Measurements from ENCODE around the gene GMPR2.

The GMPR2 gene

DNA sequence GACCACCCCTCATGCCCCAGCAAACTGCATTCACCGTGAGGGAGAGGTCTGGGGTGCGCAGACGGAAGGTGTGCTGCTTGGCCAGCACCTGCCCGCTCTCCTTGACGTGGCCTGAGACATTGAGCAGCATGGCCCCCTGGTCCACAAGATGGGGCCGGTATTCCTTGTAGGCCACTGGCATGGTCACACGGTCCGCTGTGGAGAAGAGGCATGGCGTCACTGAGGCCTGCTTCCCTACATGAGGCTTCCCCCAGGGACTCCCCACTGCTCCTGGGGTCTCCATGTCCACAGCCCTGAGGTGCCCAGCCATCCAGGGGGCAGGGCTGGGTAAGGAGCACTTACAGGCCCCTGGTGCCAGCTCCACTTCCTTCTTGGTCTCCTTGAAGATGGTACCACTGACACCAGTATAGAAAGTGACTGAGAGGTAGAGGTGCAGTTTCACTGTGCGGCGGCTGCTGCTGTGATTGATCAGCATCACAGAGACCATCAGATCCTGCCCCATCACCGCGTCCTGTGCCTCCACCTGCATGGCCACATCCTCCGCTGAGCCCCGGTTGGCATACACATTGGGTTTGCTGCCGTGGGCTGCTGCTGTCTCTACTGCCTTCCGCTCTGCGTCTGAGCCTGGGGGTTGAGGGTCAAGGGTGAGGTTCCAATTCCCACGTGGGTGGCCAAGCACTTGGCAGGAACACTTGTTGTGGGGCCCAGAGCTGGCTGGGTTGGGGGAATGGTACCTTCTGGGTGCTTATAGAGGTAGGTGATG is 22.1 kb downstream of the GMPR2 start:
- no peak for DNase-seq

DNA sequence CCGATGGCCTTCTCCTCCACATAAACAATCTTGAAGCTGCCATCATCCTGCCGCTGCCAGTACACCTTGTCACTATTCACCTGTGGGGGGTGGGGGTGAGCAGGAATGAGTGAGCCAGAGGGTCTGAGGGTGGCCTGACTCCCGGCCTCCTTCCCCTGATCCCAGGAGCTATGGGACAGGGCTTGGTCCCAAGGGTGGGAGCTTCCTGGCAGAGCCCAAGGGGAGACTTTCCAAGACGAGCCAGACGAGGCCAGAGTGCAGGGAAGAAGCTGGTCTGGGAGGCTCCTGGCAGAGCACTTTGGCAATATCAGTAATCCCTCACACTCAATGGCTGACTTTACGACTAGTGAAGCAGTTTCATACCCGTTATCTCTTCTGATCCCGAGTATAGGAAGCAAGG is 22.7 kb downstream of the GMPR2 start:
- DNase-seq, result no peak

DNA sequence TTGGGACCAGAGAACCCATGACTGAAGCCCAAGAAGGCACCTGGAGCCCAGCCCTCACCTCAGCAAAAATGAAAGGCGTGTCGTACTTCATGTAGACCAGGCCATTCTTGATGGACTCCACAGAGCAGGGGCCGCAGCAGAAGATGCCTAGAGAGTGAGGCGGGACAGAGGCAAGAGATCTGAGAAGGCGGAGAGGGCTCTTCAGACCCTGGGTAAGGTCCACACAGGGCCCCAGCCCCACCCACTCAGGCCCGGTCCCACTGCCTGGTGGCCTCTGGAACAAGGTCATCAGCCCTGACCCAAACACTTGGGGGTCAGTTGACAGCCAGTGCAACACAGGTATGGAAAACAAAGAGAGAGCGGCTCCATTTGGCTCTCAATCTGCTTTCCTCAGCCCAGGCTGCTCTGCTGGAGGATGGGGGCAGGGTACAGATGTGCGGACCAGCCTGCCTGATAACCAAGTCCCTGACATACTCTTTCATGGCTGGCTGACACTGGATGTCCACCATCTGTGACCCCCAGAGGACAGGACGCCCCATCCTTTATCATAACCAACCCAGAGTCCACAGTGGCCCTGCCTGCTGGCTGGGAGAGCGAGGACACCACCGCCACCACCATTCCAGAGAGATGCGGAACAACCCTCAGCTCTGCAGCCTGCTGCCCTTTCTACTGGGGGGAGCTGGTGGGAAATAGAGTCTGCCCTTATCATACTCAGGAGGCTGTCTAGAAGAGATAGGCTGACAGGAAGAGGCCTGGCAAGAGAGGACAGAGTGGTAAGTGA is 23.4 kb downstream of the GMPR2 start:
- no peak for DNase-seq

DNA sequence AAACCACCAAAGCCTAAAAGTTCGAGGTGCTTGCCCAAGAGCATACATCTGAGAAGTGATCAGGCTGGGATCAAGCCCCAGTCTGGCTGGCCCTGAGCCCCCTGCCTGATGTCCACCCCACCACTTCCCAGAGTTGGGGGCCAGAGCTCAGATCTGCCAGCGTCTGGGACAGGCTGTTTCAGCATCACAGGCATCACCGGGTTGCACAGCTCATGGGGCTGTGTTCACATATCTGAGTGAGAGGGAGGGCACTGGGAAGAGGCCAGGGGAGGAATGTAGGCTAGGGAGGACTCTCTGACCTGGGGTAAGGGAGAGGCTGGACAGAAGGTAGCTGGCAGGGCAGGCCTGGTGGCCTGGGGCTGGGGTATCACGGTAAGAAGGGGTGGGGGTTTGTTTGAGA is 24.2 kb downstream of the GMPR2 start:
- DNase-seq, result no peak

DNA sequence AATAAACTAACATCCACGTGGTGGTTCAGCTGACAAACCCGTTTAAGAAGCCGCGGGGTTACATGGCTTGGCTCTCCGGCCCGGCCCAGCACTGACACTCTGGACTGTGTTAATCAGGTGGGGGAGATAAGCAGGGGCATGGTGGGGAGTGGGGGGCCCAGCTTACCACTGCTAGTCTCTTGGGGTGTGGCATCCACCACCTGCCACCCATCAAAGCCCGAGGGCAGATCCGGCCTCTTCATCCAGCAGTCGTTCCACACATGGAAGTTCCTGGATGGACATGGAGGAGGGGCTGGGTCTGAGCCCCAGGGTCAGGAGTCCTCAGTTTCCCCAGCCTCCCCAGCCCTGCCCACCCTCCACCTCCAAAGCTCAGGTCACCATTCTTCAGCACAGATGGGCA is 25.4 kb downstream of the GMPR2 start:
- no peak for DNase-seq

DNA sequence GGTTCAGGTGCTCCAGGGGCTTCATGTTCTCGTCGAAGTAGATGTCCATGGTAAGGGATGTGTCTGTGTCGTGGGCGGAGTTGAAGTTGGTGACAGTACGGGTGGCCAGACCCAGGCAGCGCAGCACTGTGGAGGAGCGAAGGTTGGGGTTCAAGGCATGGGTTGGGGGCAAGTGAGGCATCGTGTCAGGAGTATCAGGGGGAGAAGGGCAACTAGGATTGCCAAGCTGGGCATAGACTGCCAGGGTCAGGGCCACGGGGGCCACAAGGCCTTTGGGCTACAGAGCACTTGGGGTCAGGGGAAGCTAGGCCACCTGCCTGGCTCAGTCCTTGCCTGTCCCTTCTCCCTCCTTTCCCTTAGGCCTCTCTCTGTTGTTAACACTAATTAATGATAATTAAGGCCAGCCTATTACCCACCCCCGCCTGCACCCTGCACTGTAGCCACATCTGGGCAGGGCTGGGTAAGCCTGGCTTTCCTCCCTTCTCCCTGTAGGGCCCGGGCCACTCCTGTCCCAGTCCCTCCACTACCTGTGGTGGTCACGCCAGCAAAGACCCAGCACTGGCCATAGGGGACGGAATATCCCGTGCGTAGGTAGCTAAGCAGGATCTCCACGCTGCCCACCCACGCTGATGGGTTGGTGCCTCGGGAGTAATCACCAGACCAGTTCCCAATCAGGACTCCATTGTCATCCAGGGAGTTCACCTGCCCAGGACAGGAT is 26.0 kb downstream of the GMPR2 start:
- no peak for DNase-seq

DNA sequence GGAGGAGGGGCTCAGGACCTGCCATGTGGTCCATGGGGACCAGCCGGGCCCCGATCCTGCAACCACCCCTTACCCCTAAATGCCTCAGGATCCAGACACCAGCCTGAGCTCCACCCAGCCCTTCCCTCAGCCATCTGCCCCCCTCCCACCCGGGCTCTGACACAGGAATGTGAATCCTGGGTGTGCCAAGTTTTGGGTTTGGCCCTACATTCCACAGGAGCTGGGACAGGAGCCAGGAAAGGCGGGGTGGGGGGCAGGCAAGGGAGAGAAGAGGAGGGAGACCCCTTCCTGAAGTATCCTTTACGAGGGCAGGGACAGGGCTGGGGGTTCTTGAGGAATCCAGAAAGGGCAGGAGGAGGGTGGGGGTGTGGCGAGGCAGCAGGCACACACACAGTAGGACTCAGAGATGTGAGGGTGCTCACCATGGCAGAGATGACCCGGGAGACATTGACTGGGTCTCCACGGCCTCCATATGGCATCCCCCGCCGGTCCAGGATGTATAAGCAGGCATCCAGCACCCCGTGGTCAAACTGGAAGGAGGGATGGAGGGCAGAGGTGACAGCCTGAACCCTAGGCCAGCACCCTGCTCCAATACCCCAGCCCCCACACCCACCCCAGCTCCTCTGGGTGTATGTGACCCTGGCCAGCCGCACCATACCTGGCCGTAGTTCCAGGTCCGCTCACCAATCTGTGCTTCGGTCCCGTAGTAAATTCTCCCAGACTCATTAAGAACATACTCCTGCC is 26.7 kb downstream of the GMPR2 start:
- DNase-seq, result no peak

DNA sequence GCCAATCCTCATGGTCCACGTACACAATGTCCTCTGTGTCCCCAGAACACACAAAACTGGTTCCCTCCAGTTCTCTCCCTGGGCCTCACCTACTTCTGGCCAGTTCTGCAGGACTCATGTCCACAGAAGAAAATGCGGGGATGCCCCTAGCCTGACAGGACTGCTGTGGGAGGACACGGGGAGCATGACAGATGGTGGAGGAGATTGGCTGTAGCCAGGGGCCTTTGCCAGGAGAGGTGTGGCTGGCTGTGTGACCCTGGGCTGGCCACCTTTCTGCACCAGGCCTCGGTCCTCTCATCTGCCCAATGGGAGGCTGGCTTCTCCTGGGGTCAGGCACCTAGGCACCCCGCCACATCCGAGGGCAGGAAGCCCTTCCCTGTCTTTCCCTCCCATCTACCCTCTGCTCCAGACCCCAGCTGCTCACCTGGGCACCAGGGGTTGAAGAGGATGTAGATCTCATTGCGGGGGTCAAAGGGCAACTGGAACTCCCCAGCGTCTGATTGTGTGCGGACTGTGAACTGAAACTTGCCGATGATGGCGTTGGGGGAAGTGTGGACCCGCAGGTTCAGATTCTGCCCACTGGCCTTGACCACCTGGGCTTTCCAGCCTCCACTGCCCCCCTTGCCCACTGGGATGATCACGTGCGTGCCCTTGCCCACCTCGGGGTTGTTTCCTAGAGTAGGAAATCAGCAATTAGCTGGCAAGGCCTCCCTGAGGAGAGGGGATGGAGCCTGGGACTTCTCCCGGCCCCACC is 27.5 kb downstream of the GMPR2 start:
- DNase-seq, result no peak

DNA sequence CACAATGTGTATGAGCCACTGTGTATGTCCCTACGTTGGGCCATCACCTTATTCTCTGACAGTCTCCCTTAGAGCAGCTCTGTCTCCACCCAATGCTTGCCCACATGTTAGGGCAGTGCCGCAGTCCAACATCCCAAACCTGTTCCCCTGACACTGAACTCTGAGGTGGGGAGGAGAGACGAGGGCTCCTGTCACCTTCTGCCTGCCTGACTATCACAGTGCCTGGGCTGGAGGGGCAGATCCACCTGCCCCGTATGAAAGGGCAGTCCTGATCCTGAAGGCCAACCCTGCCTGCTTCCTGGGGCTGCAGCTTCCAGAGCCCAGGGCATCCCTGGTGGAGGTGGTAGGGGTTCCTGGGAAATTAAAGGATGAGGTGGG is 28.0 kb downstream of the GMPR2 start:
- DNase-seq, result no peak

DNA sequence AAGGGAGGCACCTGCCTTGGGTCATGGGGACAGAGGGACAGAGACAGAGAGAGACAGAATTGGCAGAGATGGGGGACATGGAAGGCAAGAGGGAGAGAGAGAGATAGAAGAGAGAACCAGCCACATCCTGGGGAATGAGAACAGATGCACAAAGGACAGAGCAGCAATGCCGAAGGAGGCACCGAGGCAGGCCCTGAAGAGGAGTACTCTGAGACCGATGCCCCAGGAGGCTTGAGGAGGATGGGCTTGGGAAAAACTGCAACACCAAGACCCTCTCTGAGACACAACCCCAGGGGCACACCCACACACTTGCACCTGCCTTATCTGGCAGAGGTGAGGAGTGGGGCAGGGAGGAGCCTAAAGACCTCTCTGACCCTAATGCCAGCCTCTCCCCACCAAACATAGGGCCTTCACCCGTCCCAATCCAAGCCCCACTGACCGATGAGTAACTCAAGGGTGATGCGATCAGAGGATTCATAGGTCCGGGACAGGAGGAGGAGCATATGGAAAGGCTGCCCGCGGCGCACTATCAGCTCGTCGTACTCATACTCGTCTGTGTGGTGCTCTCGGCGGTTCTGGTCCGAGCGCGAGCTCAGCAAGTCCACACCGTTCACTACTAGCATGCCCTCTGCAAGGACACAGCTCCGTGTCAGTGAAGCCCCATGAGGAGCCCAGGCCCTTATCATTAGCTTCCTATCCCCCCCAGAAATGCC is 28.7 kb downstream of the GMPR2 start:
- DNase-seq, result no peak

DNA sequence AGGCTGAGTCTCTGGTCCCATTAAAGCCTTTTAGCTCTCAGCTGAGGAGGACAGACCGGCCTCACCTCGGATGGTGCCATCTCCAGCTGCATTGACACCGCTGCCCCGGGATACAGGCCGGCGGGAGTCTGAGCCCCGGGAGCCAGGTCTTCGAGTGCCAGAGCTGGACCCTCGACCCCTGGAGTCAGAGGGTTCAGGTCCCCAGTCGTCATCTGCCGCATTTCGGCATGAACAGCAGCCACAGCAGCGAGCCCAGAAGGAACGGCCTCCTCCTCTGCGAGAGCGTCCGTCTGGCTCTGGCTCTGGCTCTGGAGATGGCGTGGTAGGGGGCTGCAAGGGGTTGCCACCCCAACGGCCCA is 29.2 kb downstream of the GMPR2 start:
- no peak for DNase-seq

DNA sequence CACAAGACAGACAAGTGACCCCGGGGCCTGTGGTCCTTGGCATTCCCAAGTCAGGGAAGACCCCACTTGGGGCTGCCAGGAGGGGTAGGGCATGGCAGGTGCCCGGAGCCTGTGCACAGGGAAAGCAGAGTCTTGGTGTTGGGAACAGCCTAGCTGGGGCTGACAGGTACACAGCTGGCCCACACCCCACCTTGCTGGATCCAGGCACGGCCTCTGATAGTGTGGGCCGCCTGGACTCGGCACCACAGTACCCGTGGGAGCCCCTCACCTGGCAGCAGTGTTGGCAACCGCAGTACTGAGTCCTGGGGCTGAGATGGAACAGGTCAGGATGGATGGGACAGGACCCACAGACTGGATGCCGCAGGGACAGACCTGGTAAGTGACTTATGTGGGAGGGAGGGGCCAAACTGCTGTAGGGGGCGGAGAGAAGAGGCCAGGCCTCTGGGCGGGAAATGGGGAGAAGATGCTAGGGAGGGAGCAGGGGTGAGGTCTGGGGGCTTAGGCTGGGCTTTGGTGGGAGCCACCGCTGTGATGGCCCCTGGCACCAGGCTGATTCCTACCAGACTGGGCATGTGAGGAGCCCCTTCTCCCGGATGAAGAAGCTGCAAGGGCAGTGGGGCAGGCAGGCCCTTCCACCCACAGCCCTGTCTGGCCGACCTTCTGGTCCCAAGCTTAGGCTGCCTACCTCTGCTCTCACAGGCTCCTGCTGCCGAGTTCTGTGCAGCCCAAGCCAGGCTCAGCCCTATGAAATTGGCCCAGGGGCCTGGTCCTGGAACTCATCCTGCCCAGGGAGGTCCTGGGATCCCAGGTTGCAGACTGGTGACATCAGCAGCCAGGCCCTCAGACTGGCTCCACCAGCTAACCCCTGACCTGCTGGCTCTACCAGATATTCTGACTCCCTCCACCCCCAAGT is 30.3 kb downstream of the GMPR2 start, which contains the start of gene TGM1:
TSS of gene TGM1 (minus strand) at position 357 of the 913 bp plus-strand sequence. CDS start 825 bp downstream, outside the sequence.
- no peak for DNase-seq

DNA sequence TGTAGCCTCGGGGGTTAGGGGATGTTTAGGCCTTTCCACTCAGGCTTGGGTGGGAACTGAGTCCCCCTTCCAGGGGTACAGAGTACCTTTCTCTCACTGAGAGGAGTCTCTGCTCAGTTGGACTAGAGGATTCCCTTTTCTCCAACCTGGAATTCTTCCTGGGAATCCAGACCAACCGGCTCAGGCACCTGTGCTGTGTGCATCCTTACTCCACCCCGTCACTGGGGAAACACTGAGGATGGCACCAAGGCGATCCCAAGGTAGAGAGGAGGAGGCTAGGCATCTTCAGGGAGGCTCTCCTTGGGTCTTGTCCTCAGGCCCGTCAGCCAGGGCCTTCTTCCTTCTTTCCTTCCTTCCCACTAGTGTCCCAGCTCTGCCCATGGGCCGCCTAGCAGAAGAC is 31.1 kb downstream of the GMPR2 start:
- no peak for DNase-seq

DNA sequence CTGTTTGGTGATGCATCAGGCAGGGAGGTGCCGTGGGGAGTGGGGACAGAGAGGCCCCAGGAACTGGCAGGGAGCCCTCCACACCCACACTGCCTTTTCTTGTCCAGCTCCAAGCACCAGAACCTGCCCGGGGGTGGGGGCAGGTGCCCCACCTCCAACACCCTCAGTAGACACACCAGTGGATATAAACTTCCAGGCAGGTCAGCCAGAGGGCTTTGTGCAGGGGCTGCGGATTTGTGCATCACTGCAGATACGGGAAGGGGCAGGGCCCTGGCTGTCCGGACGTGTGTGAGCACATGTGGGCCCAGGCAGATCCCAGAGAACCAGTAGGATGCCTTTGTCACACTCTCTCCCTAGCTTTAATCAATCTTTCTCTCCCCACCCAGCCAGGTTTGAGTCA is 31.6 kb downstream of the GMPR2 start:
- no peak for DNase-seq

DNA sequence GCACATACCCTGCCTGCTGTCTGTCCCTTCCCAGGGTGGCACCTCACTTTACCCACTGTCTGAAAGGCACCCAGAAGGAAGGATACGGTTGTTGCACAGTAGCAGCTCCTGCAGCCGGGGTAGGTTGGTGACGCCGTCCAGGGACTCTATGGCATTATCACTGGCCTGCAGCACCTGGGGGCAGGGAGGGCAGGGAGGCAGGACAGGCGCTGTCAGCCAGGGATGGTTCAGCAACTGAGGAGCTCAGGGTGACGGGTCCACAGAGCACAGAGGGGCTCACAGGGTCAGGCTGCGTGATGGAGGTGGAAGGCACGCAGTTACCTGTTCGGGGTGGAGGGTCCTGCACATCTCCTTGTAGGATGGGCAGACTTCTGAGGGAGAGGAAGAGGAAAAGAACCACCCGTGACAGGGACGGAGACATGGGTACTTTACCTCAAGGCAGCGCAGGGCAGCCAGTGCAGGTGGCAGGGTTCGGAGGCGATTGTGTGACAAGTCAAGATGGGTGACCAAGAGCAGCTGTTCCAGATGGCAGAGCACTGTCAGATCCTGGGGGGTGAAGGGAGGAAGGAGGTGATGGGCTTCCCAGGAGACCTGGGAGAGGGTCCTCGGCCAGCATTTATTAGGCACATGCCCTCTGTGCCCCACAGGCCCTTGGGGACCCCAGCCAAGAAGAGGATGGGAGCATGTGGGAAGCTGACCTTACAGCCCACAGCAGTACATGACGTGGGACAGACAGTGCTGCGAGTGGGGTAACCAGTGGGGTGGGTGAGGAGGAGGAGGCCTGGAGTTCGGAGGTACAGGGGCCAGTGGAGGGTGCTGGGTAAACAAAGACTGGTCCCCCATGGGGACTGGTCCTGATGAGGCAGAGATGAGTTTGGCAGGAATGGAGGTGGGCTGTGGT is 33.9 kb downstream of the GMPR2 start:
- no peak for DNase-seq

DNA sequence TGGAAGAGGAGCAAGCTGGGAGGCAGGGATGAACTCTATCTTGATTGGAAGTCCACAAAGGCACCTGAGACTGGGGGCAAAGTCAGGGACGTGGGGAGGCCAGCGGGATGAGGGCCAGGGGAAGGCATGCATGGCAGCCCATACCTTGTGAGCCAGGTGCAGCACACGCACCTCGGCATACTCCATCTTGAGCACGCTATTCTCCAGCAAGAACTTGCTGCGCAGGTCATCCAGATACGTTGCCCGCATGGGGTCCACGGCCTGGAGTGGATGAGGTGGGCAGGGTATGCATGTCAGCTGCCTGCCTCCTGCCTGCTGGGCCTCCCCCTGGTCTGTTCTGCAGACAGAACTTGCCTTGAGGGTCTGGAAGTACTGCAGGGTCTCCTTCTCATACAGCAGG is 34.8 kb downstream of the GMPR2 start:
- DNase-seq, result no peak

DNA sequence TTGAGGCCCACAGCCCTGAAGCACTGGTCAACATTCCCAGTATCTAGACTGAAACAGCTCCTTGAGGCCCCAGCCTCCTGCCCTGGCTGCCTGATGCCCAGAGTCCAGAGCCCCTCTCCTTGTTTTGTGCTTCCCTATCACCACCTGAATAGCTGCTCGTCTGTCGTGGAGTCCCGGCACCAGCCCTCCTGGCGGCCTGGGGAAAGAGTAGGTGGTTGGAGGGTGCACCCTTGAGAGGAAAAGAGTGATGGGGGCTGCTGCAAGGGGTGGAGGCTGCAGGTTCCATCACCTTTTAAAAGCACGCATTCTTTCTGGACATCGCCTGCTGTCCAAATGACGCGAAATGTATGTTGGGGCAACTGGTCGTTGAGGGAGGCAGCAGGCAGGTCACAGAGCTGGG is 35.5 kb downstream of the GMPR2 start:
- no peak for DNase-seq

DNA sequence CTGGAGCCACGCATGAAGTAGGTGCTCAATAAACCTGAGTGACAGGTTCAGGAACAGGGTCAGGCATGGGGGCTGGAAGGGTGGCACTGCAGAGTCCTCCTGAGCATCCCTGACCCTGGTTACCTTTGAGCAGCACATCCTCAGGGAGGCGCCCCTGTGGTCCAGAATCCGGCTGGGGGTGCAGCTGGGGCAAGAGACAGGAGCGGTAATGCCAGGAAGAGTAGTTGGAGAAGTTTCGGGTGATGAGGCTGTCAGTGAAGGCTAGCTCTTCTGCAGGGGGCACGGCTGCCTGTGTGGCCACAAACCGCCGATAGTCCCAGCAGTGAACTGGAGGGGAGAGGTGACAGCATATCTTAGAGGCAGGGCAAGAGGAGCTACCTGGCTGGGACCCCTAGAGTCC is 36.6 kb downstream of the GMPR2 start:
- DNase-seq, result no peak

DNA sequence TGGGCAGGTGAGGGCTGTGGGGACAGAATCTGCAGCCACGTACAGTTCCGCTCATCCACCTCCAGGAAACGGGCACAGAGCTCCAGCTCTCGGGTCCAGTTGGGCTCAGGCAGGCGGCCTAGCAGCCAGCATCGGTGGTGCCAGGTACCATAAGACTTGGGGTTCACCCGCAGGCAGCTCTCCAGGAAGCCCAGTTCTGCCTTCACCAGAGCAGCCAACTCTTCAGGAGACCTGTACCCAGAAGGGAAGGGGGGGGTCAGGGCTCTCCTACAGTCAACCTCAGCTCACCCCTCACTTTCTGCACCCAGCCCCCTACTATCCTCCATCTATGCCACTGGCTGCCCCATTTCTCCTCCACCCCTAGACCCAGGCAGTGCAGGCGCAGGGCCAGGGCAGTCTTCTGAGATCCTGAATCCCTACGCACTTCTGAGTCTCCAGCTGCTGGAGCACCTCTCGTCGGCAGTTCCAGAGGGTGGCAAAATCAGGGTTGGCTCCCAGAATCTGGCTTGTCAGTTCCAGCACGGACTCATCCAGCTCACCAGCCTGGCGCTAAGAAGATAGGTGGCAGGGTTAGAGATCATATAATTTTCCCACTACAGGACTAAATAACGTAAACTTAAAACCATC is 37.3 kb downstream of the GMPR2 start:
- DNase-seq, result no peak
